Fibroblast of skin of right quadriceps (primary cell): ENCODE results near the gene CAPN10.
"Not testable (repeated sequence)": the region's sequence is repeated elsewhere in the genome, so short reads cannot be mapped to it uniquely, and the experiment has no call there.

Experiments
- DNase-seq: peaks from one replicate; pipeline ENCODE4 v3.0.0-alpha.2; 2013

Gene CAPN10, protein sequence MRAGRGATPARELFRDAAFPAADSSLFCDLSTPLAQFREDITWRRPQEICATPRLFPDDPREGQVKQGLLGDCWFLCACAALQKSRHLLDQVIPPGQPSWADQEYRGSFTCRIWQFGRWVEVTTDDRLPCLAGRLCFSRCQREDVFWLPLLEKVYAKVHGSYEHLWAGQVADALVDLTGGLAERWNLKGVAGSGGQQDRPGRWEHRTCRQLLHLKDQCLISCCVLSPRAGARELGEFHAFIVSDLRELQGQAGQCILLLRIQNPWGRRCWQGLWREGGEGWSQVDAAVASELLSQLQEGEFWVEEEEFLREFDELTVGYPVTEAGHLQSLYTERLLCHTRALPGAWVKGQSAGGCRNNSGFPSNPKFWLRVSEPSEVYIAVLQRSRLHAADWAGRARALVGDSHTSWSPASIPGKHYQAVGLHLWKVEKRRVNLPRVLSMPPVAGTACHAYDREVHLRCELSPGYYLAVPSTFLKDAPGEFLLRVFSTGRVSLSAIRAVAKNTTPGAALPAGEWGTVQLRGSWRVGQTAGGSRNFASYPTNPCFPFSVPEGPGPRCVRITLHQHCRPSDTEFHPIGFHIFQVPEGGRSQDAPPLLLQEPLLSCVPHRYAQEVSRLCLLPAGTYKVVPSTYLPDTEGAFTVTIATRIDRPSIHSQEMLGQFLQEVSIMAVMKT

DNA sequence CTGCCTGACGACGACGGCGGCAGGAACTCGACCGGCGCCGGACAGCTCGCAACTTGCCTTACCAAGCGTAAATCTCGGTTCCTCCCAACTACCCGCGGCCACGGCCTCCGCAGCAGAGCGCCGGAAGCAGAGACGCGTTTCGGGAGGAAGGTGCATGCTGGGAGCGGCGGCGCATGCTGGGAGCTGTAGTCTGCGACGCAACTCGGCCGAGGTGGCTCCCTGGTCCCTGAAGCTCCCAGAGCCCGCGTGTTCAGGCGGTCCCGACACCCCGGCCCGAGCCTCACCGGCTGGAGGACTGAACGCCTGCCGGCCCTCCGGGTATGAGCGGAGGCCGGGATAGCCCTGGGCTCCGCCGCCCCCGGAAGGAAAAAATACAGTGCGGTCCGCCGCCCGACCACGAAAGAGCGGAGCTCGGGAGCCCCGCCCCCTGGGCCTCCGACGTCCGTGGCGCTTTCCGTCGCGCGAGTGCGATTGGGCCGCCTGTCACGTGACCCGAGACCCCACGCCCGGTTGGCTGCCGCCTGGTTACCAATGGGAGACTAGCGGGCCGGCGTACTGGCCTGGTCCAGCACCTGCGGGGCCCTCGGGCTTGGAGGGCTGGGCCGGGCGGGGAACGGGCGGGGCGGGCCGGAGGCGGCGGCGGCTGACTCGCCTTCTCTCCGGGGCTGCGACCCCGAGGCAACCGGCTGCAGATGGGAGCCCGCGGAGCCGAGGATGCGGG, at the start of gene CAPN10:
Gene CAPN10 (plus strand): TSS at position 537 of the 721 bp plus-strand sequence. CDS start 178 bp downstream, at position 715.
- peak; percentile 92 for DNase-seq

DNA sequence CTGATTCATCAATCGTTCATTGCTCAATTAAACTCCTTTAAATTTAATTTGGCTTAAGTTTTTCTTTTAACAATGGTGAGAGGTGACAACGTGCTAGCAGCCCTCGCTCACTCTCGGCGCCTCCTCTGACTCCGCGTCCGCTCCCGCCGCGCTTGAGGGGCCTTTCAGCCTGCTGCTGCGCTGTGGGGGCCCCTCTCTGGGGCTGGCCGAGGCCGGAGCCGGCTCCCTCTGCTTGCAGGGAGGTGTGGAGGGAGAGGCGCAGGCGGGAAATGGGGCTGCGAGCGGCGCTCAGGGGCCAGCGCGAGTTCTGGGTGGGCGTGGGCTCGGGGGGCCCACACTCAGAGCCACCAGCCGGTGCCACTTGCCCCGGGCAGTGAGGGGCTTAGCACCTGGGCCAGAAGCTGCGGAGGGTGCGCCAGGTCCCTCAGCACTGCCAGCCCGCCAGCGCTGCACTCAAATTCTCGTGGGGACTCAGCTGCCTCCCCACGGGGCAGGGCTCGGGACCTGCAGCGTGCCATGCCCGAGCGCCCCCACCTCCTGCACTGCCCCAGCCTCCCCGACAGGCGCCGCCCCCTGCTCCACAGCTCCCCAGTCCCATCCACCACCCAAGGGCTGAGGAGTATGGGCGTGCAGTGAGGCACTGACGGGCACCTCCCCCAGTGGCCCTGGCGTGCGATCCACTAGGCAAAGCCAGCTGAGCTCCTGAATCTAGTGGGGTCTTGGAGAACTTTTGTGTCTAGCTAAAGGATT, 48.3 kb upstream of the CAPN10 start:
- no peak for DNase-seq

DNA sequence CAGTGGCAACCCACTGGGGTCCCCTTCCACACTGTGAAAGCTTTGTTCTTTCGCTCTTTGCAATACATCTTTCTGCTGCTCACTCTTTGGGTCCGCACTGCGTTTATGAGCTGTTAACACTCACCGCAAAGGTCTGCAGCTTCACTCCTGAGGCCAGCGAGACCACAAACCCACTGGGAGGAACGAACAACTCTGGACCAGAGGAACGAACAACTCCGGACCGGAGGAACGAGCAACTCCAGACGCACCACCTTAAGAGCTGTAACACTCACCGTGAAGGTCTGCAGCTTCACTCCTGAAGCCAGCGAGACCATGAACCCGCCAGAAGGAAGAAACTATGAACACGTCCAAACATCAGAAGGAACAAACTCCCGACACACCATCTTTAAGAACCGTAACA, 47.4 kb upstream of the CAPN10 start:
- DNase-seq: not testable (repeated sequence)

DNA sequence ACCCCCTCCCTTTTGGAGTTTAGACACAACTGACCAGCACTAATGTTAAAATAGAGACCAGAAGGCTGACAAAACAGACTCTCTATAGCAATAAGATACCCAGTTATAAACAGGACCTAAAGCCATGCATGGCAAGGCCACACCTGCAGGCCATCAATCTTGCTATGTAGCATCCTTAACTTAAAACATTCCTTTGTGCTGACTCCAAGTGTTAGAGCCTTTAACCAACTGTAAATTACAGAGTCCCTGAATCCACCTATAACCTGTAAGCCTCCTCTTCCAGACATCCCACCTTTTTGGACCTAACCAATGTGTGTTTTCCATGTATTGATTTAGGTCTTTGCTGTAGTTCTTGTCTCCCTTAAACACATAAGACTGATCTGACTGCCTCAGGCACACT, 46.6 kb upstream of the CAPN10 start:
- DNase-seq: no peak

DNA sequence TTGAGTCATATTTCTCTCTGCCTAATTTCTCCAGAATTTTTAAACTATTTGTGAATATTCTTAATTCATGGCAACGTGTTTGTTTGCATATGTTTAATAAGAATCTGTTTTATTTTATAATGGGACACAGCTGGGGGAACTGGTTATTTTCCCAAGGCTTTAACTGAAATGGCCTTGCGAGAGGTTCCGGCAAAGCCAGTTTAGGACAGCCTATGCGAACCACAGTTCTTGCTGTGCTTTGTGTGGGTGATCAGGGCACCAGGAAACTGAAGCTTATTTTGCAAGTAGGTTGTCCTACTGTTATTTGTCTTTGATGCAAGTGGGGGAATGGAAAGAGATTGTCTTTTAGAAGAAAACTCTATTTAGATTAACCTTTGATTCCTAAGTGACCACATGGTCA, 35.2 kb upstream of the CAPN10 start:
- no peak for DNase-seq

DNA sequence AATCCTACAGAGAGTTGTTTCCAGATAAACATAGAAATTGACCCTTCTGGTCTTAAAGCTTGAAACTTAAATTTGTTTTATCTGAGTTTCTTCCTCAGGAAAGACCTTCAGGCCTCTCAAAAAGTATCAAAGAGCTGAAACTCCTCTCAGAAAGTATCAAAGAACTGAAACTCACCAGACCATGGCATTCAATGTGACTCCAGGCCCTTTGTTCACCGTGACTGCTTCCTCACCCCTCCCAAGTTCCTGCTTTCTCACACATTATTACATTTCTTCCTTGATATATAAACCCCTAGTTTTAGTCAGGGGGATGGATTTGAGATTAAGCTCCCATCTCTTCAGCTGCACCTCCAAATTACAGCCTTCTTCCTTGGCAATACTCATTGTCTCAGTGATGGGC, 34.7 kb upstream of the CAPN10 start:
- DNase-seq: no peak

DNA sequence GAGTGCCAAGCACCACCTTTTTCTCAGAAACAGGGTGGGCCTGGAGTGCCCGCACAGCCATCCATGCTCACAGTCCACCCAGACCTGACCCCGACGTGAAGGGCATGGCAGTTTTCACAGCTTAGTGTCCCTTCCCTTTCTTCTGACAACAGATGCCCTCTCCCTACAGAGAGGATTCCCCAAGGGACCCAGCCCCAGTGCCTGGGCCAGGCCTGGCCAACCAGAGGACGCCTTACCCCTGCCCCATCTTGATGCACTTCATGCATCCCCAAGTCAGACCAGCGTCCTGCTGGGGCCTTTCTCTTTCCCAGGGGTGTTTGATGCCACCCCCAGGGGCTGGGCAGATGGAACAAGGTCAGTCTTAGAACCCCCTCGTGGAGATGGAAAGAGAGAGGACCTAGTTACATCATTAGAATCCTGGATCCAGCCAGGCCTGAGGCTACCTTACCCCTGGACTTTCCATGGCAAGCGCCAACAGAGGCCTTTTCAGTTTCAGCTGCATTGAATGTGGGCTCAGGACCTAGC, 32.5 kb upstream of the CAPN10 start:
- no peak for DNase-seq

DNA sequence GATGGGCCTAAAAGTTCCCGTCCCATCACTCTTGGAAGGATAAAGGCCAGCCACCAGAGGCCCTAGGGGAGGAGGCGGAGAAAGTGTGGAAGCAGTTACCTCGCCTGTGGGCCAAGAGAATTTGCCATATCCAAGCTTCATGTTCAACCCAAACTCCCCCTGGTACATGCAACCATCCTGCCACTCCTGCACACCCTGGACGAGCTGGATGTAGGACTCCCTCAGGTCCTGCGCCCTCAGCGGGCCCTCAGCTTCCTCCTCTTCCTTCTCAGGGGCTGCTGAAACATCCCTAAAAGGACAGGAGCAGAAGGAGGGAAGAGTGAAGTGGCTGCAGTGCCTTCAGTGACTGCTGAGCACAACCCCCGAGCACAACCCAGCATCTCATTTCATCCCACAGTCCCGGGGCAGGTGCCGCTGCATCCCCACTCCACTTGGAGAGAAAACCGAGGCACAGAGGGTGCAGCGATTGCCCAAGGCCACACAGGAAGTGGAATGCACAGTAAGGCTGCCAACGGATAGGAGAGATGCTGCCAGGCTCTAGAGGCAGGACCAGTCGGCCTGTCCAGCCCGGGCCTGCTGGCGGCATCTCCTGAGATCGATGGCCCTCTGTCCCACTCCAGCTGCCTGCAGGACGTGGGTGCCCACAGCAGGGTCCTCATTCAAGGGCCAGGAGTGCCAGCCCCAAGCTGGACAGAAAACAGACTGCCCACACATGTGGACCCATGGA, 31.6 kb upstream of the CAPN10 start:
- DNase-seq: no peak

DNA sequence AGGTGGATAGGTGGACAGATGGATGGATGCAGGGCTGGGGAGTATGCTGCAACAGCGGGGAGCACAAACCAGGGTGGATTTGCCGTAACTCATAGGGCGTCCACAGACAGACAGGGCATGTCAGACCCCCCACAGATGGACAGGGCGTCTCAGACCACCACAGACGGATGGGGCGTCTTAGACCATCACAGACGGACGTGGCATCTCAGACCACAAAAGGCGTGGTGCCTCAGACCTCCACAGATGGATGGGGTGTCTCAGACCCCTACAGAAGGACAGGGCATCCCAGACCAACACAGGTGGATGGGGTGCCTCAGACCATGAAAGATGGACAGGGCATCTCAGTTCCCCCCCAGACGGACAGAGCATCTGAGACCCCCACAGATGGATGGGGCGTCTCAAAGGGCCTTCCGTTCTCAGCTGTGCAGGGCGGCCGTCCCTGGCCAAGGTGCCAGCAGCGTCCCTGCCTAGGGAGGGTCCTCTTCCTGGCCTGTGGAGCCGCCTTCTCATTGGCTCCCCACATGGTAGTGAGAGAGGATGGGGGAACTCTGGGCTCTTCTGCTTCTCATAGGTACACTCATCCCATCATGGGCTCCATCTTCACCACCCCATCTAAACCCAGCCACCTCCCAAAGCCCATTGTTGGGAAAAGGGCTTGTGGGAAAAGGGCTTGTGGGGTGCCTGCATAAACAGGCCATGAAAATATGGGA, 30.8 kb upstream of the CAPN10 start:
- no peak for DNase-seq

DNA sequence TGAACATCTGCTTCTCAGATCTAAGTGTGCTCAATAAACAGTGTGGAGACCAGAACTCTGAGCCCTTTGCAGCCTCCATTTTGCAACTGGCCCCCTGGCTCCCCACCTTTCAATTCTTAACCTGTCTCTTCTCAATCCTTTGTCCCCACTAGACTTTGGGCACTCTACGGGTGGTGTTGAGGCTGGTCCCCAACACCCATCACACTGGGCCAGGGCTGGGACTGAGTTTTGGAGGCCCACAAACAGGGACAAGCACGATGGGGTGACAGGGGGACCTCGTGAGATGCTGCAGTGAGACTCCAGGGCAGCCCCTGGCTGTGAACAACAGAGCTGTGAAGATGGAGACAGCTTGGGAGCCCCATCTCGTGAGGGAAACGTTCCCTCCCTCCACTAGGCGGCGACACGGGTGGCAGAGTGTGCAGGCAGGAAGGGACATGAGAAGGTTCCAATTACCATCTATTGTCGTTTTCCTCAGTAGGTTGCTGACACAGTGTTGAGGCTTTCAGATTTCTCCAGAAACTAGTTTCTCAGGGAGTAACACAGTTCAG, 29.9 kb upstream of the CAPN10 start:
- peak; percentile 55 for DNase-seq

DNA sequence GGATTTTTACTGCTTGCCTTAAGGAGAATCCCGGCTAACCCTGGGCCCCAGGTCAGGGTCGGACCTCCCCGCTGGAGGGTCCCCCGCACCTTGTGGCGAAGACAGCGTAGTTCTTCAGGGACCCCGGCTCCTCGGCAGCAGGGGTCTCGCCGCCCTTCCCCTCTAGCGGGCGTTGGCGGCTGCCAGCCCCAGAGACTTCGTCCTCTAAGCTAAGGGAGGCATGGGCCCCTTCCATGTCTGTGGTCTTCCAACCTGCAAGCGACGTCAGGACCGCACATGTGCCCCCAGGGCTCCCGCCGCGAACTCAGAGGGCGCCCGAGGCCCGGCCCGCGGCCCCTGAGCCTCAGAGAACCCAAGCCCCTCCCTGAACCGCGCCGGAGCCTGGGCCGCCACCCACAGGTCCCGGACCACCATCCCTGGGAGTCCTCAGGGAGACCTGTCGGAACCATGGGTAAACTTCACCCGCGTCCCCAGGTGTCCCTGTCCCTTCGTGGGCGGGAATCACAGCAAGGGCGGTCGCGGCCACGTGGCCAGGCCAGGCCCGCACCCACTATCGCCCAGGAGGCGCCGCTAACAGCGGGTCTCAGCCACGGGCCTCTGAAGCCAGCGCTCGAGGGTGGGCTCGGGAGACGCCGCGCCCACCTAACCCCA, 29.3 kb upstream of the CAPN10 start:
- DNase-seq: no peak

DNA sequence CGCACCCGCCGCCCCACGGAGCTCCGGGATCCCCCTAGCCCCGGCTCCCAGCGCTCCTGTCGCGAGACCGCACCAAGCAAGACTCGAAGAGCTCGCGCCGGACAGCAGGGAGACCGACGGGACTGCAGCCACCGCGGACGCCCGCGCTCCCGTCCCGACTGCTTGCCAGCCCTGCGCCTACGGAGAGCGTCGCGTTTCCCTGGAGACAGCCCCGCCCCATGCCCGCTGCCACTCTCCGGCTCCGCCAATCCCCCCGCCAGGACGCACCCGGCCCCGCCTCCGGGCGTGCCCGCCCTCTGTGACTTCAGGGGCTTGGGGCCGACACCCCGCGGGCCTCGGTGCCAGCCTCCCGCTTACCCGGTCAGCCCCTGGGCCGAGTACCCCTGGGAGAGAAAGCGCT, 28.7 kb upstream of the CAPN10 start, which contains the start of gene ANKMY1:
Gene ANKMY1 (minus strand): TSS at position 181 of the 400 bp plus-strand sequence. CDS start 653 bp downstream, outside the sequence.
- DNase-seq: peak; percentile 71

DNA sequence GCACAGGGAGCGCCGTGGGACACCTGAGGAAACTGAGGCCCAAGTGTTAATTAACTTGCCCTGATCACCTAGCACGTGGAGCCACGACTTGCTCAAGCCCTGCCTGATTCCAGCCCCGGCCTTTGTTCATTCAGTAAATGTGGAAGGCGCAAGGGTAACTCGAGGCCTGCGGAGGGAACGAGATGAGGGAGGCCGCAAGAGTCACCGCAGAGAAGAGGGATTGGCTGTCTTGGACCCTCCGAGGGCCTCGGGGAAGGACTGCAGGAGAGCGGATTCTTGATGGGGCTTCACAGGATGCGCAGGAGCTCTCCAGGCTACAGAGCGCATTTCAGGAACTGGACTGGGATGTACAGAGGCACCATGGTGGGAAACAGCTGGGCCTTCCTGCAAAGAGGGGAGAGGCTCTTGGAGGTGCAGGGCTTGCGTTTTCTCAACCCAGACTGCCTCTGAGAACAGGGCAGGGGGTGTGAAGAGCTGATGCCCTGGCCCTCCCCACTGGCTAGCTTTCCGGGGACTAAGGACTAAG, 28.2 kb upstream of the CAPN10 start:
- DNase-seq: no peak

DNA sequence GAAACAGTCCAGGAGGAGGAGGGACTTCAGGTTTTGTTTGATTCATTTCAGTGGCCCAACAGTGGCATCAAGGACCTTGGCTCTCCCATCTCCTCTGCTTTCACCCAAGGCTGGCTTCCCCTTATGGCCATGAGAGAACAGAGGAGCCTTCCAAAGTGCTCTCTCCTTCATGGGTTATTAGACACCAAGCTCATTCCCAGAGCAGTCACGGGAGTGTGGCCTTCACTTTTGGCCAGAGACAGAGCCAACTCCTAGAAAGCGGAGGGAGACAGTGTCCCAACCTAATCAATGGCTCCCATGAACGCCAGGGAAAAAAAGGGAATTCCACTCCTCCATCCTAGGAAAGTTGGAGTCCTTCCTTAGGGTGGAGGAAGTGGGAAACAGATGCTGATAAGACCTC, 27.2 kb upstream of the CAPN10 start:
- no peak for DNase-seq

DNA sequence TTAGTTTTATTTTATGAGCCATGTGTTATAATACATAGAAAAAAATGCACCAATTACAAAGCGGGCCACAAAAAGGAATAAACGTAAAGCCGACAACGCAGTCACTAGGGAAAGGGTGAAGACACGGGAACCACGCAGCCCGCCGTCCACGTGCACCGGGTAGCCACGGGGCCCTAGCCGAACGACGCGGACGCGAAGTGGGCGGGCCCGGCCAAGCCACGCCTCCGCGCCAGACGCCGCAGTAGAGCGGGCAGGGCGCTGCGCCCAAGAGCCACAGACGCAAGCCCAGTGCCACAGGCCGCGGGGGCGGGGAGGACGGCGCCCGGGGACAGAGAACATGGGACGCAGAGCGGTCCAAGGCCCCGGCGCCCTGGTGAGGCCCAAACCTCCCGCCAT, 26.5 kb upstream of the CAPN10 start, which contains the start of gene DUSP28:
Gene DUSP28 (plus strand): TSS at position 274 of the 396 bp plus-strand sequence. CDS start 328 bp downstream, outside the sequence.
- DNase-seq: peak; percentile 81

DNA sequence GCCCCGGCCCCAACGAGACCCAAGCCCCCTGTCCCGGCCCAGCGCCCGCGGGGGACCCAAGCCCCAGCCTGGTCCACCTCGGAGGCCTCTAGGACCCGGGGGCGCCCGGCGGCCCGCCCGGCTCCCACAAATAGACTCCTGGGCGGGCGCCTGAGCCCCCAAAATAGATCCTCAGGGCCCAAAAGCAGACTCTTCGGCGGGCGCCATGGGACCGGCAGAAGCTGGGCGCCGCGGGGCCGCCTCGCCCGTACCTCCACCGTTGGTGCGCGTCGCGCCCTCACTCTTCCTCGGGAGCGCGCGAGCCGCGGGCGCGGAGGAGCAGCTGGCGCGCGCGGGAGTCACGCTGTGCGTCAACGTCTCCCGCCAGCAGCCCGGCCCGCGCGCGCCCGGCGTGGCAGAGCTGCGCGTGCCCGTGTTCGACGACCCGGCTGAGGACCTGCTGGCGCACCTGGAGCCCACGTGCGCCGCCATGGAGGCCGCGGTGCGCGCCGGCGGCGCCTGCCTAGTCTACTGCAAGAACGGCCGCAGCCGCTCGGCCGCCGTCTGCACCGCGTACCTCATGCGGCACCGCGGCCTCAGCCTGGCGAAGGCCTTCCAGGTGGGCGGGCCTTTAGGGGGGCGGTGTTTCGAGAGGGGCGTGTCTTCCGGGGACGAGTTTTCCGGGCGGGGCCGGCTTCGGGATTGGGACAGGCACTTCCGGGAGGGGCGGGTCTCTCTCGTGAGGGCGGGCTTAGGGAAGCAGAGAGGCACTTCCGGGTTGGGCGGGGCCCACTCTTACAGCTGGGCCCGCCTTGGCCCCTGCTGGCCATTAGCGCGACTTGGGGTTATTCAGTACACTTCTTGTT, 25.8 kb upstream of the CAPN10 start:
- peak; percentile 97 for DNase-seq

DNA sequence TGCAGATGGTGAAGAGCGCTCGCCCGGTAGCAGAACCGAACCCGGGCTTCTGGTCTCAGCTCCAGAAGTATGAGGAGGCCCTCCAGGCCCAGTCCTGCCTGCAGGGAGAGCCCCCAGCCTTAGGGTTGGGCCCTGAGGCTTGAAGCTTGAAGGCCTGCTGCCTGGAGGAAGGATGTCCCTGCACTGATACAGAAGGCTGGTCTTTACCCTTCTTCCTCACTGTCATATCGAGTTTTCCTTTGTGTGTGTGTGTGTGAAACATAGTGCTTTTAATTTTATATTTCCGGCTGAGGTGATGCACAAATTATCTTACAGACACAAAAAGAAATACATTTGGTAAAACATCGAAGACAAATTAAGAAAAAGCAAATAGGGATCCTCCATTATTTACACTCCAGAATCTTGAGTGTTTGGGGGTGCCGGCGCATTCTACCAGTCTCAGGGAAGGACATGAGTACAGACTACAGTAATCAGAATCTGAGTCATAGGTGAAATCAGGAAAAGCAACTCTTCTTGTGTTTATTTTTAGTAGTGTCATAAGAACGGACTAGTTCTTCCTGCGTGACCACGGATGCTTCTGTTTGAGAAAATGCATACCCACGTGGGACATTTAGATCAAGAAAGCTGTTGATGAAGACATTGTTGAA, 25.1 kb upstream of the CAPN10 start:
- DNase-seq: peak; percentile 64

DNA sequence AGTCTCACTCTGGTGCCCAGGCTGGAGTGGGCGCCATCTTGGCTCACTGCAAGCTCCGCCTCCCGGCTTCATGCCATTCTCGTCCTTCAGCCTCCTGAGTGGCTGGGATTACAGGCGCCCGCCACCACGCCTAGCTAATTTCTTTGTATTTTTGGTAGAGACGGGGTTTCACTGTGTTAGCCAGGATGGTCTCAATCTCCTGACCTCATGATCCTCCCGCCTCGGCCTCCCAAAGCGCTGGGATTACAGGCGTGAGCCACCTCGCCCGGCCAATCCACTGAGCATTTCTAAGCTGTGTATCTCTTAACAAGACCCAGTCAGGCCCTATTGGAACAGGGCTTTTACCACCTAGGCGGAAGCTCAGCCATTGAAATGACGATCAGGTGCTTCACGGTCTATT, 23.3 kb upstream of the CAPN10 start:
- not testable (repeated sequence) for DNase-seq
